Keratinocyte (primary cell): ENCODE results near the gene SIAH2. TPM values are rescaled to one million over a fixed set of nuclear protein-coding genes. Genes with fewer than 3 reads are reported as not detected.

Experiments
- DNase-seq: peaks from one replicate; pipeline ENCODE4 v3.0.0-alpha.2; 2011; ENCODE audit warnings: low read depth, missing footprints, low spot score
- FAIRE-seq: peaks from 2 replicates; lab custom pipeline; 2011; peaks lifted over from hg19 to GRCh38; lab: Jason Lieb, UNC
- H2AFZ ChIP-seq: 2 replicates; pipeline ENCODE4 v1.6.0; 2012; ENCODE audit warnings: low read length, control low read depth, inconsistent platforms; ENCODE audit not compliant: control insufficient read depth
- H3K27ac ChIP-seq: 2 replicates; pipeline ENCODE4 v1.5.1; 2011; ENCODE audit warnings: low read length; ENCODE audit not compliant: control insufficient read depth, insufficient read depth
- H3K27me3 ChIP-seq: 3 replicates; pipeline ENCODE4 v1.6.0; 2011; ENCODE audit warnings: low read length; ENCODE audit not compliant: control insufficient read depth, insufficient read depth; ENCODE audit errors: extremely low read depth
- H3K36me3 ChIP-seq, 2 experiments: 2 replicates in 1 of 2; 3 replicates in 1 of 2; pipeline ENCODE4 v1.5.1; 2011; ENCODE audit warnings: low read length in 2 of 2, mild to moderate bottlenecking in 1 of 2; ENCODE audit not compliant: control insufficient read depth in 2 of 2, insufficient read depth in 2 of 2; ENCODE audit errors: extremely low read depth in 1 of 2
- H3K4me1 ChIP-seq: 3 replicates; pipeline ENCODE4 v1.5.1; 2011; ENCODE audit warnings: low read length; ENCODE audit not compliant: control insufficient read depth, insufficient read depth; ENCODE audit errors: extremely low read depth
- H3K4me2 ChIP-seq: 3 replicates; pipeline ENCODE4 v1.6.0; 2011; ENCODE audit warnings: low read depth, low read length; ENCODE audit not compliant: control insufficient read depth, insufficient read depth; ENCODE audit errors: extremely low read depth
- H3K4me3 ChIP-seq, 3 experiments: fragments of 200-600 bp in 1 of 3; sonication (generic) in 1 of 3; 2 replicates in 2 of 3; 3 replicates in 1 of 3; pipeline ENCODE4 v1.5.1; 2011 to 2016; ENCODE audit warnings: low read length in 3 of 3, mild to moderate bottlenecking in 3 of 3, control low read depth in 2 of 3, inconsistent platforms in 1 of 3, low read depth in 1 of 3, mixed read lengths in 1 of 3, mixed run types in 1 of 3, moderate library complexity in 1 of 3; ENCODE audit not compliant: control insufficient read depth in 2 of 3, insufficient read depth in 2 of 3; ENCODE audit errors: extremely low read depth in 1 of 3
- H3K79me2 ChIP-seq: 2 replicates; pipeline ENCODE4 v1.6.0; 2012; ENCODE audit warnings: low read length; ENCODE audit not compliant: control insufficient read depth, insufficient read depth
- H3K9ac ChIP-seq: 3 replicates; pipeline ENCODE4 v1.6.0; 2011; ENCODE audit warnings: low read length; ENCODE audit not compliant: control insufficient read depth, insufficient read depth; ENCODE audit errors: extremely low read depth
- H3K9me1 ChIP-seq: 3 replicates; pipeline ENCODE4 v1.6.0; 2011; ENCODE audit warnings: low read length; ENCODE audit not compliant: control insufficient read depth, insufficient read depth; ENCODE audit errors: extremely low read depth
- H3K9me3 ChIP-seq: 2 replicates; pipeline ENCODE4 v1.5.1; 2012; ENCODE audit warnings: low read depth, low read length; ENCODE audit not compliant: control insufficient read depth
- H4K20me1 ChIP-seq: 3 replicates; pipeline ENCODE4 v1.6.0; 2011; ENCODE audit warnings: low read length; ENCODE audit not compliant: control insufficient read depth, insufficient read depth; ENCODE audit errors: extremely low read depth
- CTCF ChIP-seq, 3 experiments: IDR thresholded peaks in 1 of 3; conservative IDR thresholded peaks in 1 of 3; optimal IDR thresholded peaks in 1 of 3; 2 replicates in 2 of 3; 3 replicates in 1 of 3; pipeline versions ENCODE3 to v1.5.1; 2011; ENCODE audit warnings: low read length in 3 of 3, mild to moderate bottlenecking in 3 of 3, moderate library complexity in 2 of 3, control low read depth in 1 of 3, inconsistent platforms in 1 of 3; ENCODE audit not compliant: insufficient read depth in 2 of 3; ENCODE audit errors: extremely low read depth in 1 of 3
- EZH2 ChIP-seq: IDR thresholded peaks from one replicate; pipeline ENCODE4 v1.6.1; 2012; ENCODE audit warnings: inconsistent platforms, mild to moderate bottlenecking, low read length, moderate library complexity
- dilution Hi-C: fragments of 300-500 bp; cut with MboI; formaldehyde crosslinking; loops from one replicate; pipeline ENCODE4 v1.7.0; 2020; ENCODE audit warnings: low sequenced_read_pairs; ENCODE audit not compliant: extremely low pct_ligation_motif_present
- polyA plus RNA-seq, 5 experiments: library from polyadenylated mRNA; depleted of rRNA in 3 of 5; stranded (reverse) in 3 of 5; stranded (forward) in 1 of 5; unstranded in 1 of 5; fragments of >200 nt; gene quantifications; 1 replicate in 1 of 5; 2 replicates in 3 of 5; 3 replicates in 1 of 5; pipeline versions ENCODE4 v1.2.1 to v1.2.3, GENCODE V29; 2011 to 2012; ENCODE audit warnings: missing spikeins in 2 of 5, low read depth in 1 of 5, low replicate concordance in 1 of 5

The SIAH2 gene
- polyA plus RNA-seq, 1 donor (not counting 4 experiments of a cell fraction or from before 2014, with no cell fraction given) = 44.8 TPM

- no peak for FAIRE-seq
- Histone ChIP-seq H2AFZ (no peak overlapping the region), H3K9me3 (no peaks in the 10 kb centered on the region), H3K27me3 (no peaks in the 10 kb centered on the region), H3K4me3 (no peak overlapping the region), H3K9ac (no peak overlapping the region), H3K79me2 (peaks cover 47% of the 10 kb centered on the region), H3K36me3 (peaks cover 11 to 12% of the 10 kb centered on the region in 2 experiments), H3K27ac (no peak overlapping the region), H3K4me2 (no peak overlapping the region), H3K9me1 (no peaks in the 10 kb centered on the region), H4K20me1 (no peaks in the 10 kb centered on the region), H3K4me1 (peaks cover 49% of the 10 kb centered on the region)
- DNase-seq = no peak
- TF ChIP-seq CTCF (optimal IDR thresholded peaks at IDR 0.05 in 1 of 3, IDR thresholded peaks at IDR 0.05 in 1 of 3, conservative IDR thresholded peaks at IDR 0.05 in 1 of 3; ENCODE audit: extremely low read depth in 1 of 3, insufficient read depth in 2 of 3, low read length in 3 of 3) (no peak), EZH2 (no peak)
- dilution Hi-C loops = no loop called here
These were observed 20.8 kb downstream of the SIAH2 start for GRCh38 chr3:150742141-150742523.

DNA sequence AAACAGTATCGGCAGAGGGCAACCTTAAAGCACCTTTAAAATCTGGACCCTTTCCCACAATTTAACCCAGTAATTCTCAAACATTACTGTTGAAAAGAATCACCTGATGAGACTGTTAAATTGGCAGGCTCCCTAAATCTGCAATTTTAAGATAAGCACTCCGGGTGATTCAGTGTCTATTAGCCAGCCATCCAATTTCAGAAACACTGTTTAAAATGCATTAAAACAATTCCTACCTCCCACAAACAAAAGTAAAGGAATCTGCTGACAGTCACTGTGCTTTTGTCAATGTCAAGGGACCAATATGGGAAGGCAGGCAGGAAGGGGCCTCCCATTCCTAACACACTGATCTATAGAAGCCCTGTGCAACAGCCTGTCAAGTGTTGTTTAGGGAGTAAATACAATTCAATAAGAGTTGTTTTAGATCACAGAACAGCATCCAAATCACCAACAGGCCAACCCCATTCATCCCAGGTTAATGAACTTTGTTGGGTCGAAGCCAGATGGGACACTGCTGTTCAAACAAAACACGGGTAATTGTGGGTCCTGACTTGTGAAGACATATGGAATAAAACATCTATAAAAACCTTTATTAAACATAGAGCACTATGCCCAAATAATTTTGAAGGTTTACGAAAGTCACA lies 21.4 kb downstream of the SIAH2 start:
- H4K20me1 ChIP-seq = no peaks in the 10 kb centered on the region

More for the DNA sequence above, 21.4 kb downstream of the SIAH2 start:
- Histone ChIP-seq H3K9ac (no peak overlapping the region), H3K9me1 (no peaks in the 10 kb centered on the region), H3K4me1 (peaks cover 52% of the 10 kb centered on the region), H3K27me3 (no peaks in the 10 kb centered on the region), H3K9me3 (no peaks in the 10 kb centered on the region), H3K79me2 (peaks cover 42% of the 10 kb centered on the region), H3K4me3 (no peak overlapping the region), H3K4me2 (no peak overlapping the region), H2AFZ (no peak overlapping the region), H3K36me3 (peaks cover 11 to 12% of the 10 kb centered on the region in 2 experiments), H3K27ac (no peak overlapping the region)
- DNase-seq = no peak
- dilution Hi-C loops = no loop called here
- no peak for TF ChIP-seq CTCF (optimal IDR thresholded peaks at IDR 0.05 in 1 of 3, IDR thresholded peaks at IDR 0.05 in 1 of 3, conservative IDR thresholded peaks at IDR 0.05 in 1 of 3; ENCODE audit: extremely low read depth in 1 of 3, insufficient read depth in 2 of 3, low read length in 3 of 3)
- no peak for TF ChIP-seq EZH2
- no peak for FAIRE-seq
